ENCODE data around the gene ANTXRL. TPM values are rescaled to one million over a fixed set of nuclear protein-coding genes. Genes with fewer than 3 reads are reported as not detected.
"Not testable (repeated sequence)": the region's sequence is repeated elsewhere in the genome, so short reads cannot be mapped to it uniquely, and the experiment has no call there.

Gene ANTXRL
- polyA plus RNA-seq, 3 donors = not detected

DNA sequence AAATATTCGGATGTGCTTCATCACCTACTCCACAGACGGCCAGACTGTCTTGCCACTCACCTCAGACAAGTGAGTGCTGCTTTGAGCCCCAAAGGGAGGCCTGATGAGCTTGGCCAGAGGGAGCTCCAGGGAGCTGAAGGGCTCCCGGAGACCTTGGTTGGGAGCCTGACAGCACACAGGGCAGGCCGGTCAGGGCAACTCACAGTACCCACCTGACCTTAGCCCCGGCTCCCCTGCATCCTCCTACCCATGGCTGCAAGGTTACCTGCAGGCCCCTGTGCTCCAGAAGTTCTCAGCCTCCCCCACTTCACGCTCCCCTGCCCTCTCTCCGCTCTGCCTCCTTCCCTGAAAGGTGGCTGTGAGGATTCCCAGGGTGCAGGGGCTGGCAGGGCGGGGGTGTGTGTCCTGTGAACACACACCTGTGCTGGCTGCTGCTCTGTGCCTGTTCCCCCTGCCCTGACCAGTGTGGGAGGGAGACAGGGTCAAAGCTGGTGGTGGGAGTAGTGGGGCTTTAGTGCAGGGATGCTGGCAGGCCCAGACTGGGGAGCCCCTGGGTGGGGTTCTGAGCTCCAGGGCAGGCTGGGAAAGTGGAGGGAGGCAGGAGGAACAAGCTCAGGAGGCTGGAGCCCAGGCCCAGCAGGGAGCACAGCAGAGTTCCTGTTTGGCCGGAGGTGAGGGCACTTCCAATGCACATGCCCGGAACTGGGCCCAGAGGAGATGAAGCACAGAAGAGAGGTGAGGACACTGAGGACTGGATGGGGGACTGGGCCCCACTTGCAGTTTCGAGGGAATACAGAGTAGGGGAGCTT is 7.2 kb downstream of the ANTXRL start:
- DNase-seq = no peak

DNA sequence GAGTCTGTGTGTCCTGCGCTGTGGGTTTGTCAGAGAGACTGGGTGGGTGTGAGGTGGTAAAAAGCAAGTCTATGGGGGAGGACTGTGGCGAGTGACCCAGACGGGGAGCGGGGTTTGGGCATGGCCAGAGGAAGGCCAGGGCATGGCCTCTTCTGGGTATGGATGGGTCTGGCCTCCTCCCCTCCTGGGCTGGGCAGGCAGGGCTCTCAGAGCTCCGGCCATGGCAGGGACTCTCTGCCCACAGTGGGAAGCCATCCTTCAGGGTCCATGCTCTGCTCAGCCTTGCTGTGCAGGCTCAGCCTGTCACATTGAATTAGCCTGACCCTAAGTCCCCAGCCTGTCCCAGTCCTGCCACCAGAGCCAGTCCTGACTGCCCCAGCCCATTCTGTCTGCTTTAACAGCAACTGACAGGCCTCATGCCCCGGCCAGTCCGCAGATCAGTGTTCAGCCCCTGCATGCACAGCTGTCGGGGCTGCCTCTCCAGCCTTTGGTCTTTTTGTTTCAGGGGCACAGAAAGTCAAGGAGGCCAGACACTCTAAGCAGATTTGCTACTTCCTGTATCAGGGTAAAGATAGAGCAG is 7.9 kb downstream of the ANTXRL start:
- DNase-seq = no peak

DNA sequence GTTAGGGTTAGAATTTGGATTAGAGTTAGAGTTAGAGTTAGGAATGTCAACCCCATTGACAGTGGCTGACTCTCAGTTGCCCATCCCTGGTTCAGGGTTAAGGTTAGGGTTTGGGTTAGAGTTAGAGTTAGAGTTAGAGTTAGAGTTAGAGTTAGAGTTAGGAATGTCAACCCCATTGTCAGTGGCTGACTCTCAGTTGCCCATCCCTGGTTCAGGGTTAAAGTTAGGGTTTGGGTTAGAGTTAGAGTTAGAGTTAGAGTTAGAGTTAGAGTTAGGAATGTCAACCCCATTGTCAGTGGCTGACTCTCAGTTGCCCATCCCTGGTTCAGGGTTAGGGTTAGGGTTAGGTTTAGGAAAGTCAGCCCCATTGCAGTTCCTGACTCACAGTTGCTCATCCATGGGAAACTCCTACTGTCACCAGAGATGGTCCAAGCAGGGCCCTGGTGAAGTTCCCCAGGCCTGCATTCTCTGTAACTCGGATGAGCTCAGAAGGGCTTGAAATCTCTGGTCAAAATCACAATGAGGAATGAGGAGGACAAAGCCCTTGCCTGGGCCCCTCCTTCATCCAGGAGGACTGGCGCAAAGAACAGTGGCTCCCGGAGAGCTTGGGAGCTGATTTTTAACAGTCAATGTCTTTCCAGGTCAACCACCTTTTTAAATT is 8.7 kb downstream of the ANTXRL start:
- DNase-seq = not testable (repeated sequence)

DNA sequence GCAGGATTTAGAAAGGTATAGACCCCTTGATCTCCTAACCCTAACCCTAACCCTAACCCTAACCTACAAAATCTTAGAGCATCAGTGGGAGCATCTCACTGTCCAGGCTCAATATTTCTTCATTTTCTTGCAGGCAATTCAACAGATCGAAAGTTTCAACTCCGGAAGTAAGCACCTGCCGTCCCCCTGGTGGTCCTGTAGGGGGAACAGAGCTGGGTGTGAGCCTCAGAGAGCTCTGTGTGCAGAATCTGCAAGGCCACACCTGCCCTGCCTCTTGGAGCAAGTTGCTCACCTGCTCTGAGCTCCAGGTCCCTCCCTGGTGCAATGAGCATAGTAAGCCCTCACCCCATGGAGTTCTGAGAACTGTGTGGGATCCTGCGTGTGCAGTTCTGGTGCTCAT is 9.3 kb downstream of the ANTXRL start:
- DNase-seq = not testable (repeated sequence)

- no peak for DNase-seq
Observed at GRCh38 chr10:46296641-46297141, 9.9 kb downstream of the ANTXRL start.

DNA sequence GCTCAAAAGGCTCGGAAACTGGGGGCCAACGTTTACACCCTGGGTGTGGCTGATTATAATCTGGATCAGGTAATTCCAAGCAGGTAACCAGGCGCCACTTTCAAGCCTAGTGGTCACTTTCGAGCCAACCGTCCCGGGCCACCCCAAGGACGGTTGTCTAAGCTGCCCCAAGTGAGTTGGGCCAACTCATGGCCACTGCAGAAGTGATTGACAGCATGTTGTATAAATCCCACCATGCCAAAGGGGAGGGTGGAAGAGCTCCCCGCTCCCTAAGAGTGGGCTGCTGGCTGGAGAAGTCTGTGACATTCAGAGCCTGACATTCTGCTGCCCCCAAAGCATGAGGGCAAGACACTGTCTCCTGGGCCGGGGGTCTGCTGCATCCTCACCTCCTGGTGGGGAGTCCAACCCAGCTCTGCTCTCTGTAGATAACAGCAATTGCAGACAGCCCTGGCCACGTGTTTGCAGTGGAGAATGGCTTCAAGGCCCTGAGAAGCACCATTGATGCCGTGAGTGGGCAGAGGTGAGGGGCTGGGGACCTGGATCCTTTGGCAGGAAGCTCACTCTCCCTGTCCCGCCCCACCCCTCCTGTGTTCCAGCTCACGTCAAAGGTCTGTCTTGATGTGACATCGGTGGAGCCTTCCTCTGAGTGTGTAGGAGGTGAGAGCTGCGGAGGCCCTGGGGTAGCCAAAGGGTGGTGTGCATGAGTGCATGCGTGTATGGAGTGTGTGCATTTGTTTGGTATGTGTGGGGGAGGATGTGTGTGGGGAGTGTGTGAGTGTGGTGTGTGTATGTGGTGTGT is 10.8 kb downstream of the ANTXRL start:
- no peak for DNase-seq

DNA sequence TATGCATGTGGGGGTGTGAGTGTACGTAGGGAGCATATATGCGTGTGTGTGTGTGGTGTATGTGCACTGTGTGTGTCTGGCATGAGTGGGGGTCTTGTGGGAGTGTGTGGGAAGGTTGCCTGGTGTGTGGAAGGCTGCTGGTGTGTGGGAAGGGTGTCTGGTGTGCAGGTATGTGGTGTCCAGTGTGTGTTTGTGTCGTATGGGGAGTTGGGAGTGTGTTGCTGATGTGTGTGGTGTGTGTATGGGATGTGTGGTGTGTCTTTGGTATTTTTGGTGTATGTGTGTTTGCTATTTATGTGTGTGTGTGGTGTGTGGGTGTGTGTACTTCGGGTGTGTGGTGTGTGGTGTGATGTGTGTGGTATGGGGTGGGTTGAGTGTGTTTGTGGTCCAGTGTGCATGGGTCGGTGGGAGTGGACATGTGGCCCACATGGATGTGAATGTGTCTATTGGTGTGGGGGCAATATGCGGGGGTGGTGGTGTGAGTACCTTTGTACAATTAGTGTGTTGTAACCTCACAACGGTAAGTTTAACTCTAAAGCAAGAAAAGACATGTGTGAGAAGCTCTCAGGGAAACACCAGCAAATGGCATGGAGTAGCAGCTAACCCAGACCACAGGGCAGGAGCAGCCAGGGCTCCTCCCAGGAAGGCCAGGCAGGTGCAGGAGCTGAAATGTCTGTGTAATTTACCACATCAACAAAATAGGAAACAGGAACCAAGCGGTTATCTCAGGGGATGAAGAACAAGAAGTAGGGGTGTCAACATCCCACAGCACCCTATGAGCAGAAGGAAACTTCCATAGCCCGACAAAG is 11.9 kb downstream of the ANTXRL start:
- no peak for DNase-seq

- no peak for DNase-seq
Observed at GRCh38 chr10:46299286-46299535, 12.4 kb downstream of the ANTXRL start.

- DNase-seq = no peak
Observed at GRCh38 chr10:46299536-46300369, 13.0 kb downstream of the ANTXRL start.

- not testable (repeated sequence) for DNase-seq
Observed at GRCh38 chr10:46300370-46300711, 13.5 kb downstream of the ANTXRL start.

DNA sequence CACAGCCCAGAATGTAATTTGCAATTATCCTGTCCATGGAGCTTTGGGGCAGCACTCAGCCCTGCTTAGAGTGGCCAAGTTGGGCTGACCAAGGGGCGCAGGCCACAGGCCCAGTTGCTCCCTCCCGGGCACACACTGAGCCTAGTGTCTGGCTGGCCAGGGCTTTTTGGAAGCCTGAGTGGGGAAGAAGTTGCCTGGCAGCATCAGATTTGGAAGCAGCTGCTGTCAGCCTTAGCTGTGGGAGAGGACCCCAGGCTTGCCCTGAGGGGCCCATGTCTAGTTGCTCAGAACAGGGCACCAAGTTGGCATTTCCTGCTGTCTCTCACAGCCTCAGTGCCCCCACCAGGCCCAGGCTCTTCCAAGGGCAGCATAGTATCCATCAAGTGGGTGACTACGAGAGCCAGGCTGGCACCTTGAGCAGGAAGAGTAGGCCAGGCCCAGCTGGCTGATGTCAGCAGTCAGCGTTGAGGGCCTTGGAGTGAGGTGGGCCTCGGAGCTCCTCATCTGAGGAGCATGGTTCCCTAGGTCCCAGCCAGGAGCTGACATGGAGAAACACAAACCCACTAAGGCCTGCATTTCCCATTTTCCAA is 14.4 kb downstream of the ANTXRL start:
- no peak for DNase-seq

DNA sequence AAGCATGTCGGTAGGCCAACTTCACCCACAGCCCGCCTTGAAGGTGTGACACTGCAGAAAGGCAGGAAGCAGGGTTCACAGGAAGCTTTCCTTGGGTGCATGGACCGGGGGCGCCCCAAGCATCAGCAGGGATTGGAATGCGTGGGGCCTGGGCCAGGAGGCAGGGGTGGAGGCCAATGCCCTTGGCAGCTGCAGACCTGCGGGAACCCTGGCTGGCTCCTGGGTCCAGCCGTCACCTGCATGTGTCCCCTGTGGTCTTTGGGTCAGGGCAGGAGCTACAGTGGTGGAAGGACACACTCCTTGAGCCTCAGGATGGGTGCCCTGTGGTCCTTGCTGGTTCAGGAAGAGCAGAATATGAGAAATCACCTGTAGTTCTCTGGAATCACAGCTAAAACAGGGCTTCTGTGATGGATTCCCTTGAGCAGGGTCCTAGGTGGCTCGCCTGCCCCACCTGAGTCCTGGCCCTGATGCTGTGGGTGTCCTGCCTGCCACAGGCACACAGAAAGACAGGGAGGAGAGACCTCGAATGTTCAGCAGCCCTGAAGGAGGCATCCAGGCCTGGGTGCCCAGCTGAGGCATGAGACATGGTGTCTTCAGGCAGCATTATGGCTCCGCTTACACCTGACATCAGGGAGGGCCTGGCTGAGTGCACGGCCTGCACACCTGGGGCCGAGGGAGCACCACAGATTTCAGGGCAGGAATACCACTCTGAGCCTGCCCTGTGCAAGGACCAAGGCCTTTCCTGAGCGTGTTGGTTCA is 15.1 kb downstream of the ANTXRL start:
- DNase-seq = no peak

DNA sequence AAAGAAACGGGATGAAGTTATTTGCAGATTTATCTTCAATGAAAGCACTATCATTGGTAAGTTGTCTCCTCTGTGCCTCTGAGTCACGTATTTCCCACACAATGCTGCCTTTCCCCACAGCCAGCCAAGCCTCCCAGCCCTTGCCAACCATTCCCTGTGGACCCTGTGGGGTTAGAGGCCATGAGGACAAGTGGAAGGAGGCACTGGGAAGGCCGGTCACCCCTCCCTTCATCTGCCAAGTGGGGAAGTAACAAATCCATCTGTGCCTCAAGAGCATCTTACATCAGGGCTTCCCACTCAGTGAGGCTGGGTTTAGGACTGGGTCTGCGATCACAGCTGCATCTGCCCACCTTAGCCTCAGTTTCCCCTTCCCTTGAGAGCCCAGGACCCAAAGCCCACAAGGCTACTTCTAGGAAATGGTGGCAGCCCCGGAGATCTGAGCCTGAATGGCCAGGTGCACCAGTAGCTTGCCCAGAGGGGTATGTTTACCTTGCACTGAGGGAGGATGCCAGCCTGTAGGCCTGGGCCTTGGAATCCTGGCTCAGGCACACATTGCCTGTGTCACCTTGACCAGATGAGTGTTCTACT is 16.1 kb downstream of the ANTXRL start:
- not testable (repeated sequence) for DNase-seq

DNA sequence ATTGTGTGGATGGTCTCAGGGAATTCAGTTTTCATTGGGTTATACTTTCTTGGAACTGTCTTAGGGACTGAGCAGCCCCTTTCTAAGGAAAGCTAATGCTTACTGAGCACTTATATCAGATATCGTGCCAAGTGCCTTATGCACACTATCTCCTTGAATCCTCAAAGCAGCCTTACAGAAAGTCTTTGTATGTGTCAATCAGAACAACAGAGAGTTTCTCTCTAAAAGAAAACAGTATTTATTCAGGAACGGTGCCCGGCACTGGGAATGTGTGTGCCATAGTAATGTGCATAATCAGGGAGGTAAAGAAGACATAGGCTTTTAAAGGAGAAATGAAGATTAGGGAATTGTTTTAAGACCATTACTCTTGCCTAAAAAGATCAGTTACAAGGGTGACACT is 17.3 kb downstream of the ANTXRL start:
- no peak for DNase-seq

DNA sequence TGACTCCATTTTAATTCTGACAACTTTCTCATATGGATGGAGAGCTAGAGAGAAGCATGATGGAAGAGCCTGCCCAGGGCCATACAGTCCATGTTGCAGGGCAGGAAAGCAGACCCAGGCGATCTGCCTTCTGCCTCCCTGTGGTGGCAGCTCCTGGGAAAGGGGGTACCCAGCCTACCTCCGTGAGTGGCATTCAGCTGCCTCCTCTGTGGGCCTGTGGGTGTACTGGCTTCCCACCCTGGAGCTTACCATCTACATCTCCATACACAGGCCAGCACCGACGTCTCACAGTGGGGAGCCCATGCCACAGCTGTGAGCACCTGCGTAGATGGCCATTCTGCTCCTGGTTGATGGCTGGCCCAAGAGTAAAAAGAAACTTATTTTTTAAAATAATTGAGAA is 17.9 kb downstream of the ANTXRL start:
- DNase-seq = not testable (repeated sequence)

DNA sequence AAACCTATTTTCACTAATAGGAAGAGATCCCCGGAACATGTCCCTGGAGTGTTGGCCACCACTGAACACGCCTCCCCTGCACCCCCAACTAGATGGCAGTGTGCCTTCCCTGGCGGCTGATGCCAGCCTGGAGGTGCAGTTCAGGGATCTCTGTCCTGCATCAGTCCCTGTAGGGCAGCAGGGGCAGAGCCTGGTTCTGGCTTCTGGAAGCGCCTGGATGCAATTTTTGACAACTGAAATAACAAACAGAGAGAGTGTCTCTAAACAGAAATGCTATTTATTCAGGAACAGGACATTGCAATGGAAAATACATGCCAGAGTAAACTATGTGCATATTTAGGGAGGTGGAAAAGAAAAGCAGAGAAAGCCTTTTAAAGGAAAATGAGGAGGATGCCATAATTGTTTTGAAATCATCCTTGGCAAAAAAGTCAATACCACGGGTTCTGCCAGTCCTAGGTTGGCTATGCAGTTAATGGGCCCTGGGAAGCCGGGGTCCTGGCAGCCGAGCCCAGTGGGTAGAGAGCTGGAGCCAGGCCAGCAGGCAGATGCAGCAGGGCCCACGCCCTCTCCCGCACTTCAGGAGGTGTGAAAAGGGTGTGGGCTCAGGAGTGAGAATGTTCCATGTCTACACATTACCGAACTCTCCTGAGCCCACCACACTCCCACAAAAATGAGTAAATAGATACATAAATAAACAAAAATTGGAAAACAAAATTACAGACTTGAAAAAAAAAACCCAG is 18.5 kb downstream of the ANTXRL start:
- DNase-seq = no peak

GRCh38 chr10:46305986-46306385 is 19.2 kb downstream of the ANTXRL start:
- DNase-seq = no peak

DNA sequence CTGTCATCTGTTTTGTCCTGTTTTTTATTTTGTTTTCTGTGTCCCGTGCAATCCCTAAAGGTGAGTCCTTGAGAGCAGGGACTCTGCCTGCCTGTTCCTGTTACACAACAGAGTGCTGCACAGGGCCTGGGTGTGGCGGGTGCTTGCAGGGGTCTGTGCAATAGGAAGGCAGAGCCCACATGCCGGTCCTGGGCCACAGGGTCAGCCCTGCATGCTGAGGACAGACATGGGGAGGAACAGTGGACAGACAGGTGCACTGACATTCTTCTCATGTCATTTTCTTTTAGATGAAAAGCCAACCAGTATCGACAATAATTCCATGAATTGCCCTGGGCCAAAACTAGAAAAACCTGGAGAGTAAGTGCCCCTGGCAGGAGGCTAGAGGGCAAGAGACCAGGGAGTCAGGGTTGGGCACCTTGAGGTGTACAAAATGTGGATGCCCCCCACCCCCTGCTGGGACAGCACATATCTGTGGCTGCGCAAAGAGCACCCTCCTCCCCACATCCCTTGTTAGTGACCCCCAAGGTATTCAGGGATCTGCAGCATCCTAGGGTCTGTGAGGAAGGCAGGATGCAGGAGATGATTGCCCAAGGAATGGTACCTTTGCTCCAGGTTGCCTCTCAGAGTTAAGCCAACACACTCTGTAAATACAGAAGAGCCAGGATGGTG is 19.9 kb downstream of the ANTXRL start:
- DNase-seq = no peak
